Activated T-cell treated with anti-CD3 and anti-CD28 coated beads, Interleukin-2, amount 50 U/mL, for 1 hour (primary cell): ENCODE measurements around the gene MARK2.

Source experiments
- DNase-seq: peaks from one replicate; pipeline ENCODE4 v3.0.0-alpha.2; 2020

The MARK2 gene

GRCh38 chr11:63831326-63831725 is 7.6 kb upstream of the MARK2 start:
- DNase-seq = no peak

- DNase-seq = no peak
Observed at GRCh38 chr11:63832336-63832735, 6.6 kb upstream of the MARK2 start.

GRCh38 chr11:63833048-63833447 is 5.9 kb upstream of the MARK2 start:
- DNase-seq = no peak

DNA sequence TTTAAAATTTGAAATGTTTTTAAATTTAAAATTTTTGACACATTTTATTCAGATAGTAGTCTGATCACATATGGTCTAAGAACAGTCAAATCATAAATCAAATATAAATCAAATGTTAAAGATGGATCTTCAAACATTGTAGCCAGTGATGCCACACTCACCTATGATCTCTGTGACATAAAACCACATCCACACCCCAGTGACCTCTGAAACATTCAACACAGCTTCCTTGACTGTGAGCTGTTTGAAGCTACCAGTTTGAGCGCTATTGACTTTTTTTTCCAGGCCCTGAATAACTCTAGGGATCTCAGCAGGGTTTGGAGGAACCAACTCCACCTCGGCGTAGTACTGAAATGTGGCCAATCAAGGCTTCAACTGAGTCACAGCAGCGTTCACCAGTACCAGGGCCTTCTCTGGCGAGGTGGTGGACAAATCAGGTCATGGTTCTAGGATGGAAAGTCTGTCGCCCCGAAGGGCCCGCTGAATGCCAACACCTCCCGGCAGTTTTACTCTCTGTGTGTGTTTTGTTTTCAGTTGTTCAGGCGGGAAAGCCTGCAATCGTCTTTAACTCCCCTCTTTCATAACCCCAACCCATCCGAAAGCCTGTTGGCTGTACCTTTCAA is 4.3 kb upstream of the MARK2 start:
- DNase-seq = no peak

- no peak for DNase-seq
Observed at GRCh38 chr11:63835158-63835545, 3.8 kb upstream of the MARK2 start.

DNA sequence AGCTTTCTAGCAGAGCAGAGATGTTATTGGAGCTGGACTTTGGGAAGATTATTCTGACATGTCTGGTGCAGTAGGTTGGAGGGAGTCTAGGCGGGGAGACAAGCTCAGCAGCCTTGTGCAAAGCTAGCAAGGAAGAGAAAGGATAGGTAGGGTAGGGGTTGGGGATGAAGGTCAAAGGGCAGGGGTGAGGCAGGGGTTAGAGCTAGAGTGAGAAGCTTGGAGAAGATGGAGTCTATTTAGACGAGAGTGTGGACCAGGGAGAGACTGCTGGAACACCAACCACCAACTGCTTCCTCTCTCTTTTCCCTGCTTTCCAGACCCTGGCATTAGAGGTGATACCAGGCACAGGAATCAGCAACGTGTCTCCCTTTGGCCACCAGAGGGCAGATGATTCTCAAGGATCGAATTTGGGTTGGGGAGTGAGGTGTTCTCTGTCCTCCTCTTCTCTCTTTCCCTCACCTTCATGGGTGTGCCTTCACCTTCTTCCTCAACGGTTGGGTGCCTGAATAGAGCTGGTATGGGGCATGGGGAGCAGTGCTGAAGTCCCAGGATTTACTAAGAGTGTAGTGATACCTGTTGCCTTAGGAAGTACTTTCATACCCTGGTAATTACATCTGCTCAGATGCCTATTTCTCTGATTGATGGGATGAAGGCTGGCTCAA is 1.8 kb upstream of the MARK2 start:
- peak; percentile 71 for DNase-seq

- DNase-seq = peak; percentile 24
Observed at GRCh38 chr11:63837739-63838138, 1.2 kb upstream of the MARK2 start.

DNA sequence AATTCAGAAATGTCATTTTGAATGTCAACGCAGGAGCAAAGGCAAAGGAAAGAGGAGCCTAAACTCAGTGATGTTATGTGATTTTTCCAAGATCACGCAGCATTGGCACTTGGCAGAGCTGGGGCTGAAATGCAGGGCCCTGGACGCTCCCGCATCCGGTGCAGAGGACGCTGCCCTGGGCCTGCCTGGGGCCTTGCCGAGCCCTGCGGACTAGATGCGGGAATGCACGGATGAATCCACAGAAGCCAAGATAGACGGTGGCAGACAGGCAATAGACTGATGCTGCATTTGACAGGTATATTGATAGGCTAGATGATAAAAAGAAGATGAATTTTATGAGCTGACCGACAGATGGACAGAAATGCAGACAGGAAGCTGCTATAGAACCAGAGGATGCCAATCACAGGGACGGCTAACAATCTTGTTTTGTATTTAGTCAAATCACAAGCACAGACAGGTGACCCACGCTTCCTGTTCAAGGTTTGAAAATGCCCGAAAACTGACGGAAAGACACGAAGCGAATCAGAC is 696 bp upstream of the MARK2 start:
- DNase-seq = peak; percentile 35

- peak; percentile 32 for DNase-seq
Observed at GRCh38 chr11:63839508-63840355, 822 bp downstream of the MARK2 start.

- DNase-seq = no peak
Observed at GRCh38 chr11:63840356-63841060, 1.6 kb downstream of the MARK2 start.

DNA sequence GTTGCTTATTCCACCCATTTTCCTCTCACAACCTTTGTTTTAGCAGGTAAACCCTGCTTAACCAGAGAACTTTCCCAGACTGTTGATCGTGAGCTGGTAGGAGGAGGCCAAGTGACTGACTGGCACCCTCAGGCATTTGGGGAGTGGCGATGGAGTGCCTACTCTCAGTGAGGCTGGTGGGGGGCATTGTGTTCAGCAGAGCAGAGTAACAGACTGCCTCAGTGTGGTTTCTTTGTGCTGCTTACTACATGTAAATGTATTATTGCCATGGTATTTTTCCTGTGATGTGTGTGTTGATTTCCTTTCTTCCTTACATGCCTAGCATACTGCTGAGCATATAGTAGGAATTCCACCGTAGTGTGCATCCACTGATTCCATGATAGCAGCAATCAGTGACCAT is 2.6 kb downstream of the MARK2 start:
- no peak for DNase-seq

DNA sequence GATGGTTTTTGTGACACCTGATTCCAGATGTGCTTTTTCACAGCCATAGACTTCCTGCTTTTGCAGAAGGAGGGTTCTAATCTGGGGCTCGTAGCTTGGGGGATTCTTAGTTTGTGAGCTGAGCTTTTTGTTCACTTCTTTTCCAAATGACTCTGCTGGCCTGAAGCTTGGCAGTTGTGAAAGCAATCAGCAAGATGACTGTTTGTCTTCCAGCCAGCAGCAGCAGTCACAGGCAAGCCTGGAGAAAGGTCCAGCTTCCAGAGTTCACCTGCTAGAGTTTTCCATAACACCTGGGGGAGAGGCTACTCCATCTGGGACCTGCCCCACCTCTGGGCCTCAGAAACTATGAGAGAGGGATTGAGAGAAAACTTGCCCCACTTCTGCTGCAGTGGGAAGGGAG is 4.1 kb downstream of the MARK2 start:
- DNase-seq = no peak

DNA sequence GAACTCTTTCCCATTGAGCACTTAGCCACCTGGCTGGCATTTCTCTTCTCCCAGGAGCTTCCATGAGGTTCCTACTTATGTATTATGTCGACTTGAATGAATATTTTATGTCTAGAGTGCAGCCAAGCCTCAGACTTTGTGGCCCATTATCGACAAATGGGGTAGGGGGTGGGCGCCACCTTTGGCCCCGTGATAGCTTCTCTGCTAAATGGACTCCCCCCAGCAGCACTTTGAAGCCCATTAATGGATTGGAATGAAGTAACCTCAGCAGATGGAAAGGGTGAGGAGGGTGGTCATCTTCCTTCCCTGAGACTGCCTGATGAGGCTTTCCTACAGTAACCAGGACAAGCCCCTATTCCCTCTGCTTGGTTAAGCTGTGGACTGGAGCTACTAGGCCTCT is 5.9 kb downstream of the MARK2 start:
- no peak for DNase-seq

GRCh38 chr11:63845303-63845702 is 6.4 kb downstream of the MARK2 start:
- no peak for DNase-seq

GRCh38 chr11:63845911-63846310 is 7.0 kb downstream of the MARK2 start:
- DNase-seq = no peak

DNA sequence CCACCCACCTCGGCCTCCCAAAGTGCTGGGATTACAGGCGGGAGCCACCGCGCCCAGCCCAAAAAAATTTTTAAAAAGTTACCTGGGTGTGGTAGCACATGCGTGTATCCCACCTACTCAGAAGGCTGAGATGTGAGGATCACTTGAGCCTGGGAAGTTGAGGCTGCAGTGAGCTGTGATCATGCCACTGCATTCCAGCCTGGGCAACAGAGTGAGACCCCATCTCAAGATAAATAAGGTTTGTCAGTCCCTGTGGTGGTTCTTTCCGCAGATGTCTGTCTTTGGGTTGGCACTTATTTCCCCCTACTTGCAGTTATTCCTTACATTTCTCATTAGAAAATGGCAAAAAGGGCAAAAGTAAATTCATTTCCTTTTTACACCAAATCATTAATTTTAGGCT is 8.0 kb downstream of the MARK2 start:
- DNase-seq = no peak

DNA sequence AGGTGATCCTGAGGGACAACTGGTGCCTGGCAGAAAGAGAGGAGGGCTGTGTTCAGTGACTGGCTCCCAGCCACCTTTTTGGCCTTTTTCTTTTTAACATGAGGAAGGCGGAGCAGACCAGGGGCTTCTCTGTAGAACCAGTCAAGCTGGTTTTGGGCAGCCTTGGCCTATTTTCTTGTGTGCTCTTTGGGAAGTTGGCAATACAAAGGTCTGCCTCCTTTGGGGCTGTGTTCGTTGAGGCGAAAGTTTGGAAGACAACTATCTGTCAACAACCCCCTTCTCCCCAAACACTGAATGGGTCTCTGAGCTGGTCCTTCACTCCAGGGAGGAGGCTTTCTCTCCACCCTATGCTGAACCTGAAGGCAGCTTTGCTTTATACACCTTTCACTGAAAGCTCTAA is 8.5 kb downstream of the MARK2 start:
- DNase-seq = no peak

GRCh38 chr11:63849691-63850090 is 10.8 kb downstream of the MARK2 start:
- no peak for DNase-seq

GRCh38 chr11:63850920-63851319 is 12.0 kb downstream of the MARK2 start:
- no peak for DNase-seq

DNA sequence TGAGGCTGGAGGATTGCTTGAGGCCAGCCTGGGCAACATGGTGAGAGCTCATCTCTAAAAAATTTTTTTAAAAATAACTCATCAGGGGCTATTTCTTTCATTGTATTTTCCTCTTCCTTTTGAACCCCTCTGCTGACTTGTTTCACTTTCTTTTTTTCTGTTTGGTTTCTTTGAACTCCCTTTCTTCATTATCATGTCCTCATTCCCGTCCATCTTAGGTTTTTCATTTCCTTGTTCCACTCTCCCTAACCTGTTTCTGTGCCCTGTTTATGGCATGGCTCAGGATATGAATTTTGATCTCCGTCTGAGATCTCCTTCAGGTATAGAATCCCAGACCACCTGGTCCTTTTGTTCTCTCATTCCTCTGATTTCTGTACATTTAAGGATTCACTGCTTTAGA is 12.5 kb downstream of the MARK2 start:
- DNase-seq = no peak

DNA sequence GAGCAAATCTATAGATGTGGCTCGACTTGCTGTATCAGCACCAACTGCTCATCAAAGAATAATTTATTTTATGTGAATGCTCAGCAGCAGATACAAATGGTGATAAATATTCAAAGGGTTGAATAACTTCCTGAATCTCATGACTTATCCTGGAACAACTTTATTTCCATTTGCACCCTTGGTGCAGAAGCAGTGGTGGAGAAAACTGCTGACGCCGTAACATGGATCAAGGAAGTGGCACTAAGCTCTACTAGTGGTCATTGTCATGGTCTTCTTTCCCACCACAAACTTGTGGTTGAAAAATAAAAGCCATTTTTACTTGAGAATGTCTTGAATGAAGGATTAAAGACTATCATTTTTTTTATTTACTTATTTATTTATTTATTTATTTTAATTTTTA is 14.6 kb downstream of the MARK2 start:
- DNase-seq = no peak

- no peak for DNase-seq
Observed at GRCh38 chr11:63854696-63855095, 15.8 kb downstream of the MARK2 start.

DNA sequence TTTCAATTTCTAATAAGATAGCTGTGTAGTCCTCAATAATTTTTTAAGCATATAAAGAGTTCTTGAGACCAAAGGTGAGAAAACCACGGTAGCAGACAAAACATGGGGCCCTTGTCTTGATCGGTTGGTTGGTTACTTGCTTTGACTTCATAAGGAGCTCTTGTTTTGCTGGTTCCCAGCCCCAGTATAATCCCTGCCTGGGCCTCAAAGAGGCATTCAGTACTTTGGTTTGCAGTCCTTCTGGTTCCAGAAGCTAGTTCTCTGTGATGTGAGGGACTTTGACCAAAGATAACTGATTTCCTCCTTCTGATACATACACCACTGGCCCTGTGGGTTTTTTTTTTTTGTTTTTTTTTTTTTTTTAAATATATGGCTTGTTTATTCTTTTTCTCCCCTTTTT is 17.1 kb downstream of the MARK2 start:
- no peak for DNase-seq
